Glutamatergic neuron (in vitro differentiated cells): ENCODE data around the gene CTCF. TPM values are rescaled to one million over a fixed set of nuclear protein-coding genes. Genes with fewer than 3 reads are reported as not detected.

Source experiments
- DNase-seq: peaks from one replicate; pipeline ENCODE4 v3.0.0; 2022
- H3K27ac Mint-ChIP-seq: one replicate; pipeline ENCODE4 v1.8.0; 2020; ENCODE audit warnings: mild to moderate bottlenecking, mixed read lengths, inconsistent platforms; ENCODE audit not compliant: unreplicated experiment
- H3K27me3 Mint-ChIP-seq: one replicate; pipeline ENCODE4 v1.8.0; 2020; ENCODE audit warnings: mild to moderate bottlenecking, moderate library complexity, mixed read lengths, inconsistent platforms; ENCODE audit not compliant: unreplicated experiment
- H3K36me3 Mint-ChIP-seq: one replicate; pipeline ENCODE4 v1.8.0; 2020; ENCODE audit warnings: mild to moderate bottlenecking, mixed read lengths, inconsistent platforms; ENCODE audit not compliant: unreplicated experiment
- H3K4me1 Mint-ChIP-seq: one replicate; pipeline ENCODE4 v1.8.0; 2020; ENCODE audit warnings: mild to moderate bottlenecking, low read depth, mixed read lengths, inconsistent platforms; ENCODE audit not compliant: unreplicated experiment
- H3K4me3 Mint-ChIP-seq: one replicate; pipeline ENCODE4 v1.8.0; 2020; ENCODE audit warnings: mild to moderate bottlenecking, mixed read lengths, inconsistent platforms; ENCODE audit not compliant: unreplicated experiment
- H3K9me3 Mint-ChIP-seq: one replicate; pipeline ENCODE4 v1.8.0; 2020; ENCODE audit warnings: mild to moderate bottlenecking, moderate library complexity, mixed read lengths, inconsistent platforms; ENCODE audit not compliant: unreplicated experiment
- total RNA-seq: library from RNA; stranded (reverse); fragmentation: NEBNext Ultra II Directional; extraction: Animal tissue kit (Norgen Biotek cat#: 25700); gene quantifications from one replicate; pipeline ENCODE4 v1.2.1, GENCODE V29; 2021; ENCODE audit not compliant: unreplicated experiment
- TF ChIP-seq, protein P1 (sequence below): fragments of 200-600 bp; sonication (generic); IDR thresholded peaks from one replicate; pipeline ENCODE4 v1.5.0; 2021; ENCODE audit not compliant: partially characterized antibody, unreplicated experiment

The CTCF gene
- total RNA-seq, 1 donor from 2014 or later = 42.8 TPM

DNA sequence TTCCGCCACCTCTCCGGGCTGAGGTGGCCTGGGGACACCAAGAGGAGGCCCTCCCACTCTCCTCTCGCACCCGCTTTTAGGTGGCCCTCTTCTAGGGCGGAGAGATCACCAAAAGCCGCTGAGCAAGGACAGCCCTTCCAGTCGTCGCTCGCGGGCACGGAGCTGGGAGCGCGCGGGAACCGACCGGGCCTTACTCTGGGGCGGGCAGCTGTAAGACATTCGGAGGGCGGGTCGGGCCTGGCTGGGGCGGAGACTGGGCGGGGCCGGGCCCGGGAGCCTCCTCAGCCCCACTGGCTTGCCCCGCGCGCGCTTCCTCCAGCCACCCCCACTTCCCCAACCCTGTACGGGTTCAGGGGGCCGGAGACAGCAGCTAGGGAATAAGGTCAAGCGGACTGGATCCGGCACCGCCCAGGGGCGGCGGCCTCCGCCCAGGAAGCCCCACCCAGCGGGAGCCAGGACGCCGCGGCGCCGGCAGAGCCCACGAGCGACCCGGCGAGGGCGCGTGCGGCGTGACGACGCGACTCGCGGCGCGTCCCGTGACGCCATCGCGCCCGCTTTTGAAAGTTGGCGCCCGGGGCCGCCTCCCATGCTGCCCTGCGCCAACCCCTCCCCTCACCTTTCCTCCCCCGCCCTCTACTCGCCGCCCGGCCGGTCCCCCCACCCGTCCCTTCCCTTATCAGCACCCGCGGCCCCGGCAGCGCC lies 351 bp upstream of the CTCF start:
- H3K36me3 Mint-ChIP-seq = no peaks in the 10 kb centered on the region
- DNase-seq = peak; percentile 96
- peaks cover 7% of the 10 kb centered on the region for H3K9me3 Mint-ChIP-seq
- TF ChIP-seq, protein P1, sequence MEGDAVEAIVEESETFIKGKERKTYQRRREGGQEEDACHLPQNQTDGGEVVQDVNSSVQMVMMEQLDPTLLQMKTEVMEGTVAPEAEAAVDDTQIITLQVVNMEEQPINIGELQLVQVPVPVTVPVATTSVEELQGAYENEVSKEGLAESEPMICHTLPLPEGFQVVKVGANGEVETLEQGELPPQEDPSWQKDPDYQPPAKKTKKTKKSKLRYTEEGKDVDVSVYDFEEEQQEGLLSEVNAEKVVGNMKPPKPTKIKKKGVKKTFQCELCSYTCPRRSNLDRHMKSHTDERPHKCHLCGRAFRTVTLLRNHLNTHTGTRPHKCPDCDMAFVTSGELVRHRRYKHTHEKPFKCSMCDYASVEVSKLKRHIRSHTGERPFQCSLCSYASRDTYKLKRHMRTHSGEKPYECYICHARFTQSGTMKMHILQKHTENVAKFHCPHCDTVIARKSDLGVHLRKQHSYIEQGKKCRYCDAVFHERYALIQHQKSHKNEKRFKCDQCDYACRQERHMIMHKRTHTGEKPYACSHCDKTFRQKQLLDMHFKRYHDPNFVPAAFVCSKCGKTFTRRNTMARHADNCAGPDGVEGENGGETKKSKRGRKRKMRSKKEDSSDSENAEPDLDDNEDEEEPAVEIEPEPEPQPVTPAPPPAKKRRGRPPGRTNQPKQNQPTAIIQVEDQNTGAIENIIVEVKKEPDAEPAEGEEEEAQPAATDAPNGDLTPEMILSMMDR = no peak
- H3K27ac Mint-ChIP-seq = peak overlapping the region; percentile 85
- H3K27me3 Mint-ChIP-seq = peaks cover 4% of the 10 kb centered on the region
- H3K4me1 Mint-ChIP-seq = peaks cover 22% of the 10 kb centered on the region
- H3K4me3 Mint-ChIP-seq = peak overlapping the region; percentile 85

DNA sequence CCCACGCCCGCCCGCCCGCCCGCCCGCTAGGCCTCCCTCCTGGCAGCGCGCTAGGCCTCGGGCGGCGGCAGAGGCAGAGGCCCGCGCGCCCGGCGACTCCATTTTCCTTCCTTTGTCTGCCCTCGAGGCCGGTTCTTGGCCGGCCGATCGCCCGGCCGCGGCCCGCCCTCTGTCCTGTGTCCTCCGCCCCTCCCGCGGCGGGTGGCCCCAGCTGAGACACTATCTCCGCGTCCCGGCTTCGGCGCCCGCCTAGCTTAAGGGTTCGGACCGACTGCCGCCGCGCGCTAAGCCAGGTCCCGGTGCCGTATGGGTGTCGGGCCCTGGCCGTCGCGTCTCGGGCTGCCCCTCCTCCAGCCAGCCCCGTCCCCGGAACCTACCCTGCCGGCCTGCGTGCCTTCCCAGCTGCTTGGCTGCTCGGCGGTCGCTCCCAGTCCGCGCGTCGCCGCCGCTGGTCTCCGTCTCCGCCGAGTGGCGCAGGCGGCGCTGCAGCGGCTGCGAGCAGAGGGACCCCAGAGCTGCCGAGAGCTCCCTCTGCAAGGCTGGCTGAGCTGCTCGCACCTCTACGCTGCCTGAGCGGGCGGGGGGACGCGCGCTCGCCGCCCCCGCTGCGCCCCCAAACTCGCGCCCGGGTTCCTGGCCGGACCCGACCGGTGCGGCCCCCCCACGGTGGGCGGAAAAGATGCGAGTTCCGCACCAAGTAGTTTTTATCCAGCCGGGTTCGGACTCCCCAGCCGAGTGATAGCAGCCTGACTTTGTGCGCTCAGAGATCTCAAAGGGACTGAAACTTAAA lies 787 bp downstream of the CTCF start:
- TF ChIP-seq, protein P1 = no peak
- DNase-seq = peak; percentile 83
- Mint-ChIP-seq H3K27me3 (peaks cover 4% of the 10 kb centered on the region), H3K4me1 (peaks cover 22% of the 10 kb centered on the region), H3K4me3 (peak overlapping the region; percentile 90), H3K9me3 (peaks cover 7% of the 10 kb centered on the region), H3K27ac (peak overlapping the region; percentile 86), H3K36me3 (no peaks in the 10 kb centered on the region)

DNA sequence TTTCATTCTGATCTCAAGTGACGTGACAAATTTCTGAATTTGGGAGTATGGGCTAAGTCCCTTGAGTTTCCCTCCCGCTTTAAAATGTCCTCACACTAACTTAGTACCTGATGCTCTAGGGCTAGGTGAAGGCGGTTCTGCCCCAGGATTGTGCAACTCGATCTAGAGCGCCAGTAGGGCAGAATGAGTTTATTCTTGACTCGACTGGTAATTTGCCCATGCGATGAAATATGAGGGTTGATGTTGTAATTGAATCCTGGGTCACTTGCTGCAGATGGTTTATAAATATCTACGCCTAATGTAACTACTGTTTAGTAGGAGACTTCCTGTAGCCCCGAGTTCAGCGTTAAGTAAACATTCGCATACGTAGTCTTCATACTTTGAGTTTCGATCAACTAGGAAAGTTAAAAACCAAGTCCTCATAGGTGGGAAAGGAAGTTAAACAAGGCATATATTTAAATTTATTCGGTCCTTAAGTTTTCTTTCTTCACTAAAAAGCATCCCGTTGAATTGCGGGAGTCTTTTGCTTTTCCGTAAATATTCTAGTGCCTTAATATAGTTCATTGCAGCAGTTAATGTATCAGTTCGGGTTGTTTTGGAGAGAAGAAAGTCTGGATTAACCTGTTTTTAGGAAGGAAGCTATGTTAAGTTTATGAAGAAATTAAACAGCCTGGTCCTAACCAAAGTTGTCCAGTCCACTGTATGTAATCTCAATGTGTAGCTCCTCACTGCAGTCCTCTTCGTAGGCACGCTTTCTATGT lies 1.6 kb downstream of the CTCF start:
- Mint-ChIP-seq H3K36me3 (no peaks in the 10 kb centered on the region), H3K27me3 (peaks cover 4% of the 10 kb centered on the region), H3K9me3 (peaks cover 7% of the 10 kb centered on the region), H3K4me3 (peak overlapping the region; percentile 90), H3K27ac (peak overlapping the region; percentile 86), H3K4me1 (peaks cover 22% of the 10 kb centered on the region)
- no peak for DNase-seq
- TF ChIP-seq, protein P1 = no peak

DNA sequence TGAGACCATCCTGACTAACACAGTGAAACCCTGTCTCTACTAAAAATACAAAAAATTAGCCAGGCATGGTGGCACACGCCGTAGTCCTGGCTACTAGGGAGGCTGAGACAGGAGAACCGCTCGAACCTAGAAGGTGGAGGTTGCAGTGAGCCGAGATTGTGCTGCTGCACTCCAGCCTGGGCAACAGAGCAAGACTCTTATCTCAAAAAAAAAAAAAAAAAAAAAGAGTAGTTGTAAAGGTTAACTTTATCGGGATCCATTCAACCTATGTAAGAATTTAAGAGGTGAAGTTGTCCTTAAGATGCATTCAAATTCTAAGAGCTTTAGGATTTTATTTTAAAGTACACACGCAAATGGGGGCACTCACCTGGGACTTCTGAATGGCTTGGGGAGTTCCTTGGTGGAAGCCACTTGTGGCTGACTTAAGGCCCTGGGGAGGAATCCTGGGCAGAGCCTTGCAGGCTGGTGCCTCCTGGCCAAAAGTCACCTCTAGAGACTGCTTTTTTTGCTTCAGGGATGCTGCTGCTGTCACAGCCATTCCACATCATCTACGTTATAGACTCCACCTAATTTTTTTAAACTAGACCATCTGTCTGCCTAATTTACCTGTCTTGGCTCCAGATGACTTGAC lies 3.3 kb downstream of the CTCF start:
- Mint-ChIP-seq H3K27me3 (peaks cover 4% of the 10 kb centered on the region), H3K4me1 (peaks cover 22% of the 10 kb centered on the region), H3K9me3 (peaks cover 7% of the 10 kb centered on the region), H3K27ac (no peak overlapping the region), H3K4me3 (no peak overlapping the region), H3K36me3 (no peaks in the 10 kb centered on the region)
- TF ChIP-seq, protein P1 = no peak
- no peak for DNase-seq
